H7 (cell line): ENCODE measurements around the gene SUGCT. TPM values are rescaled to one million over a fixed set of nuclear protein-coding genes. Genes with fewer than 3 reads are reported as not detected.

Source experiments
- DNase-seq: peaks from one replicate; pipeline ENCODE4 v3.0.0; 2012
- H3K27me3 ChIP-seq: 2 replicates; pipeline ENCODE4 v1.6.0; 2011; ENCODE audit warnings: mild to moderate bottlenecking, low read length; ENCODE audit not compliant: control insufficient read depth, insufficient read depth
- H3K36me3 ChIP-seq: replicated peaks from 2 replicates; pipeline ENCODE4 v1.5.1; 2011; ENCODE audit warnings: low read length; ENCODE audit not compliant: control insufficient read depth, insufficient read depth
- H3K4me3 ChIP-seq: 2 replicates; pipeline ENCODE4 v1.5.1; 2011; ENCODE audit warnings: low read depth, mild to moderate bottlenecking, control low read depth, low read length, moderate library complexity; ENCODE audit not compliant: insufficient read depth
- total RNA-seq: library from RNA; depleted of rRNA; stranded (reverse); fragments of >200 nt; shearing (Covaris generic); gene quantifications from 2 replicates; pipeline ENCODE4 v1.2.3, GENCODE V29; 2014

Gene SUGCT
- total RNA-seq, 1 experiment from 2014 or later = 4.3 TPM

GRCh38 chr7:40780460-40780859 lies 645.7 kb downstream of the SUGCT start:
- H3K4me3 ChIP-seq = no peak overlapping the region
- H3K36me3 ChIP-seq = no peaks in the 10 kb centered on the region
- no peak for DNase-seq
- no peaks in the 10 kb centered on the region for H3K27me3 ChIP-seq

- Histone ChIP-seq H3K36me3 (no peaks in the 10 kb centered on the region), H3K27me3 (no peaks in the 10 kb centered on the region), H3K4me3 (no peak overlapping the region)
- no peak for DNase-seq
Measured at GRCh38 chr7:40782836-40783235, 648.0 kb downstream of the SUGCT start.

- Histone ChIP-seq H3K36me3 (no peaks in the 10 kb centered on the region), H3K27me3 (no peaks in the 10 kb centered on the region), H3K4me3 (no peak overlapping the region)
- DNase-seq = no peak
Measured at GRCh38 chr7:40784176-40784575, 649.4 kb downstream of the SUGCT start.

GRCh38 chr7:40786909-40787308 lies 652.1 kb downstream of the SUGCT start:
- no peaks in the 10 kb centered on the region for H3K27me3 ChIP-seq
- no peak overlapping the region for H3K4me3 ChIP-seq
- no peaks in the 10 kb centered on the region for H3K36me3 ChIP-seq
- DNase-seq = no peak

- no peaks in the 10 kb centered on the region for H3K27me3 ChIP-seq
- no peak overlapping the region for H3K4me3 ChIP-seq
- DNase-seq = no peak
- no peaks in the 10 kb centered on the region for H3K36me3 ChIP-seq
Measured at GRCh38 chr7:40793132-40793531, 658.3 kb downstream of the SUGCT start.

GRCh38 chr7:40795607-40796006 lies 660.8 kb downstream of the SUGCT start:
- Histone ChIP-seq H3K4me3 (no peak overlapping the region), H3K27me3 (no peaks in the 10 kb centered on the region), H3K36me3 (no peaks in the 10 kb centered on the region)
- no peak for DNase-seq

GRCh38 chr7:40796723-40797122 lies 661.9 kb downstream of the SUGCT start:
- no peak overlapping the region for H3K4me3 ChIP-seq
- no peak for DNase-seq
- H3K36me3 ChIP-seq = no peaks in the 10 kb centered on the region
- H3K27me3 ChIP-seq = no peaks in the 10 kb centered on the region

GRCh38 chr7:40798613-40799012 lies 663.8 kb downstream of the SUGCT start:
- Histone ChIP-seq H3K27me3 (no peaks in the 10 kb centered on the region), H3K36me3 (no peaks in the 10 kb centered on the region), H3K4me3 (no peak overlapping the region)
- no peak for DNase-seq

GRCh38 chr7:40799493-40800403 lies 664.9 kb downstream of the SUGCT start:
- DNase-seq = no peak
- H3K36me3 ChIP-seq = no peaks in the 10 kb centered on the region
- H3K4me3 ChIP-seq = no peak overlapping the region
- H3K27me3 ChIP-seq = no peaks in the 10 kb centered on the region

GRCh38 chr7:40800771-40801170 lies 666.0 kb downstream of the SUGCT start:
- H3K4me3 ChIP-seq = no peak overlapping the region
- no peaks in the 10 kb centered on the region for H3K27me3 ChIP-seq
- H3K36me3 ChIP-seq = no peaks in the 10 kb centered on the region
- DNase-seq = no peak

- no peak overlapping the region for H3K4me3 ChIP-seq
- H3K27me3 ChIP-seq = no peaks in the 10 kb centered on the region
- no peaks in the 10 kb centered on the region for H3K36me3 ChIP-seq
- no peak for DNase-seq
Measured at GRCh38 chr7:40802497-40802896, 667.7 kb downstream of the SUGCT start.

- no peaks in the 10 kb centered on the region for H3K27me3 ChIP-seq
- H3K4me3 ChIP-seq = no peak overlapping the region
- no peaks in the 10 kb centered on the region for H3K36me3 ChIP-seq
- DNase-seq = no peak
Measured at GRCh38 chr7:40804477-40805215, 669.8 kb downstream of the SUGCT start.

GRCh38 chr7:40805361-40805760 lies 670.6 kb downstream of the SUGCT start:
- no peak overlapping the region for H3K4me3 ChIP-seq
- H3K27me3 ChIP-seq = no peaks in the 10 kb centered on the region
- H3K36me3 ChIP-seq = no peaks in the 10 kb centered on the region
- no peak for DNase-seq

GRCh38 chr7:40808378-40808942 lies 673.7 kb downstream of the SUGCT start:
- H3K36me3 ChIP-seq = no peaks in the 10 kb centered on the region
- H3K4me3 ChIP-seq = no peak overlapping the region
- no peaks in the 10 kb centered on the region for H3K27me3 ChIP-seq
- DNase-seq = no peak

GRCh38 chr7:40810274-40810673 lies 675.5 kb downstream of the SUGCT start:
- no peaks in the 10 kb centered on the region for H3K27me3 ChIP-seq
- no peak overlapping the region for H3K4me3 ChIP-seq
- H3K36me3 ChIP-seq = no peaks in the 10 kb centered on the region
- DNase-seq = no peak
